GM19463 (cell line): ENCODE measurements around the gene CCDC183.
"Not testable (repeated sequence)": the region's sequence is repeated elsewhere in the genome, so short reads cannot be mapped to it uniquely, and the experiment has no call there.

Experiments used
- ATAC-seq: cut with Tn5 transposase; IDR thresholded peaks from one replicate; pipeline ENCODE4 v1.9.1; 2021; ENCODE audit warnings: mild to moderate bottlenecking, moderate library complexity; ENCODE audit not compliant: unreplicated experiment

The CCDC183 gene

GRCh38 chr9:136796238-136796774 lies at the start of gene CCDC183:
Gene CCDC183, plus strand, starts transcription at chr9:136796338. Its CDS starts 60 bp downstream, at chr9:136796398.
- ATAC-seq = no peak

GRCh38 chr9:136746621-136747020 lies 49.5 kb upstream of the CCDC183 start:
- no peak for ATAC-seq

DNA sequence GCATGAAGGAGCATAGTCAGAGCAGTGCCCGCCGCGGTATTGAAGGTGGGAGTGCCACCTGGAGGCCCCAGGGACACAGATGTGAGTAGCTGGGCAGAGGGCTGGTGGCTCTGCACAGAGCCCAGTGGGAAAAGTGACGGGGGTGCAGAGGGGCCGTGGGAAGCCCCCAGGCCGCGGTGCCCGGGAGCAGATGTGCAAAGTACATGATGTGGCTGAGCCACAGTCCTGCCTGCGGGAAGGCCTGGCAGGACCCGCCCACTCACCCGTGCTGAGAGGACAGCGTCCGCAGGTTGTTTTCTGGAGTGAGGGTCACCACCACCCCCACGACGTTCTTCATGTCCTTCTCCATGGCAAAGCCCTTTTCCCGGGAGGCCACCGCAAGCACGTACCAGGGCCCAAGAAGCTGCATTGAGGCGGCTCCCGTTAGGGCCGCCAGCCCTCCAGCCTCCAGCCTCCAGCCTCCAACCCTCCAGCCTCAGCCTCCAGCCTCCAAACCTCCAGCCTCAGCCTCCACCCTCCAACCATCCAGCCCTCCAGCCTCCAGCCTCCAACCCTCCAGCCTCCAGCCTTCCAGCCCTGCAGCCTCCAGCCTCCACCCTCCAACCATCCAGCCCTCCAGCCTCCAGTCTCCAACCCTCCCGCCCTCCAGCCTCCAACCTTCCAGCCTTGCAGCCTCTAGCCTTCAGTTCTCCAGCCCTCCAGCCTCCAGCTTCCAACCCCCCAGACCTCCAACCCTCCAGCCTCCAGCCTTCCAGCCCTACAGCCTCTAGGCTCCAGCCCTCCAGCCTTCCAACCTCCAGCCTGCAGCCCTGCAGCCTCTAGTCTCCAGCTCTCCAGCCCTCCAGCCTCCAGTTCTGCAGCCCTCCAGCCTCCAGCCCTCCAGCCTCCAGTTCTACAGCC lies 48.7 kb upstream of the CCDC183 start:
- no peak for ATAC-seq

DNA sequence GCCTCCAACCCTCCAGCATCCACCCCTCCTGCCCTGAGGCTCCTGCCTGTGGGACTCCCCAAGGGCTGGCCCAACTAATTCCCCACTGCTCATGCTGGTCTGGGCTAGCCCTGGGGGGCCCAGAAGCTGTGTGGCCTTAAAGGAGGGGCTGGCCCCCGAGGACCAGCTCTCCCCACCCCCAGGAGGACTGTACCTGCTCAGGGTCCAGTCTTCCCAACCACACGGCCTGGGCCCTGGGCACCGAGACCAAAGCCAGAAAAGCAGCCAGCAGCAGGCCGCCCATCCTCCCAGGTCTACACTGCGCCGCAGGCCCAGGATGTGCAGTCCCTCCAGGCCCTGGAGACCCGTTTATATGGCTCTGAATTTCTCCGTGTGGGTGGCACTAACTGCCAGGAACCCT lies 47.9 kb upstream of the CCDC183 start, which contains the start of gene LCN6:
LCN6 (minus strand) TSS at position 325 of the 400 bp plus-strand sequence; CDS start at position 283, 42 bp downstream.
- ATAC-seq = no peak

- no peak for ATAC-seq
Measured at GRCh38 chr9:136748666-136749611, 47.2 kb upstream of the CCDC183 start.

- no peak for ATAC-seq
Measured at GRCh38 chr9:136750526-136750925, 45.6 kb upstream of the CCDC183 start.

DNA sequence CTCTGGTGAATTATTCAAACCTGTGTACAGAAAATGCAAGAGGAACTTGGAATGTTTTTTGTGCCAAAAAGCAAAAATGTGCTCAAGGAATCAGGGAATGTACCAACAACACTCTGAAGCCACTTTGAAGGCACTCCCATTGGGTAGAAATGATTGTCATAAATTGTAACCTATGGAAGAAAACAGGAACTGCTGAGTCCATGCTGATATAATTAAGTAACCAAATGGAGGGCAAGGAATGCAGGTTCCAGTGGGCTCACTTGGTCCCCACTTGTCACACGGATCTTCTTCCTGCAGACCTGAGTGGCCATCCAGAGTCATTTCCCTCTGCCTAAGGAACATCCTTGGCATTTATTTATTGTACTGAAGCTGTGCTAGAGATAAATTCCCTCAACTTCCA lies 44.9 kb upstream of the CCDC183 start:
- no peak for ATAC-seq

GRCh38 chr9:136751814-136752213 lies 44.3 kb upstream of the CCDC183 start:
- ATAC-seq = no peak

- ATAC-seq = no peak
Measured at GRCh38 chr9:136753371-136754058, 42.6 kb upstream of the CCDC183 start.

- no peak for ATAC-seq
Measured at GRCh38 chr9:136754059-136754572, 42.0 kb upstream of the CCDC183 start.

- no peak for ATAC-seq
Measured at GRCh38 chr9:136754626-136755301, 41.4 kb upstream of the CCDC183 start.

DNA sequence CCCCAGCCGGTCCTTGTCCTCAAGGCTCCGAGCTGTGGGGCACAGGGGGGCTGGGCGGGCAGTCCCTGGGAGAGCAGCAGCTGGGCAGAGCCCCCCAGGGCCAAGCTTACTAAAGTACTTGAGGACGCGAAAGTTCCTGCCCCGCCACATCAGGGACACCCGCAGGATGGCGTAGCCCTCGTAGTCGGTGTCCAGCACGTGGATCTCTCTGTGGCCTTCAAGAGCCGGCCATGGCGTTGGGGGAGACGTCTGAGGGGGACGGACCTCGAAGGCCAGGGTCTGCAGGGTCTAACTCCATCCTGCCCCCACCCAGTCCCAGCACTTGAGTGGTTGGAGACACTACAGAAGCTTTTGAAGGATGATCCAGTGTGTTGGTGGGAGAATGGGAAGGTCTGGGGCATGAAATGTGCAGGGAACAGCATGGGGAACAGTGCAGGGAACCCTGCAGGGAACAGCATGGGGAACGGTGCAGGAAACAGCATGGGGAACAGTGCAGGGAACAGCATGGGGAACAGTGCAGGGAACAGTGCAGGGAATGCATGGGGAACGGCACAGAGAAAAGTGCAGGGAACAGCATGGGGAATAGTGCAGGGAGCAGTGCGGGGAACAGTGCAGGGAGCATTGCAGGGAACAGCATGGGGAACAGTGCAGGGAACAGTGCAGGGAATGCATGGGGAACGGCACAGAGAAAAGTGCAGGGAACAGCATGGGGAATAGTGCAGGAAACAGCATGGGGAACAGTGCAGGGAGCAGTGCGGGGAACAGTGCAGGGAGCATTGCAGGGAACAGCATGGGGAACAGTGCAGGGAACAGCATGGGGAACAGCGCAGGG lies 40.6 kb upstream of the CCDC183 start:
- ATAC-seq = not testable (repeated sequence)

DNA sequence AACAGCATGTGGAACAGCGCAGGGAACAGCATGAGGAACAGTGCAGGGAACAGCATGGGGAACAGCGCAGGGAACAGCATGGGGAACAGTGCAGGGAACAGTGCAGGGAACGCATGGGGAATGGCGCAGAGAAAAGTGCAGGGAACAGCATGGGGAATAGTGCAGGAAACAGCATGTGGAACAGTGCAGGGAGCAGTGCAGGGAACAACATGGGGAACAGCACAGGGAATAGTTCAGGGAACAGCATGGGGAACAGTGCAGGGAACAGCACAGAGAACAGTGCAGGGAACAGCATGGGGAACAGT lies 40.1 kb upstream of the CCDC183 start:
- no peak for ATAC-seq

DNA sequence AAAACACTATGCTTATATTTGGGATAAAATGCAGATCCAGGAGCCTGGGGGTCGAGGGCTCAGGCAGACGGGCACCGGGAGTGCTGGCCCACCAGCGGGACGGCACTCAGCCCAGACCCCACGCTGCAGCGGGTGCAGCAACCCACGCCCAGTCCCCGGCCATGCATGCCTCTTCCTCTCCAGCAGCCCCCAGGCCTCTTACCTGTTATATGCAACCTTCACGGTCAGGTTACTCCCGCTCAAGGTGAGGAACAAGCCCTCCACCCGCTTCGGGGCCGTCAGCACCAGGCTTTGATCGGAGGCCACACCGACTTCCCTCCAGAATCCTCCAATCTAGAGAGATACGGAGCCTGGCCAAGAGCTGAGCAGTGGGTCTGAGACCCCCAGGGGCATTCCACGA lies 39.3 kb upstream of the CCDC183 start:
- no peak for ATAC-seq

DNA sequence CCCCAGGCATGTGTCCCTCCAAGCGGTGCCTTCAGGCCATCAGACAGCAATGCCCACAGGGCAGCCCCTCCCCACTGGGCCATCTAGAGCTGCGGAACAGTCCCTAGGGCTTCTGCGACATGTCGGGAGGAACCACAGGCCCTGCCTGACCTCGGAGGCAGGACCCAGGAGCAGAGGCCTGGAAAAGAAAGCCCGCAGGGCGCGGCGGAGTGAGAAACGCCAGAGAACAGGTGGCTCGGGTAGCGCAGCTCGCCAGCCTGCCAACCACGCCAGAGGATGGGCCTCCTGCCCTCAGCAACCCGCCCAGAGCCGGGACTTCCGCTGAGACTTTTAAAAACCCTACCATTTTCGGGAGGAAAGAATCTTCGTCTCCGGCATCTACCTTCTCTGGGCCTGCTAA lies 38.8 kb upstream of the CCDC183 start:
- no peak for ATAC-seq

- no peak for ATAC-seq
Measured at GRCh38 chr9:136757751-136758140, 38.4 kb upstream of the CCDC183 start.

GRCh38 chr9:136759001-136759400 lies 37.1 kb upstream of the CCDC183 start:
- no peak for ATAC-seq

- no peak for ATAC-seq
Measured at GRCh38 chr9:136759436-136760325, 36.5 kb upstream of the CCDC183 start.
